Measurements from ENCODE around the gene SHC1.

Gene SHC1

DNA sequence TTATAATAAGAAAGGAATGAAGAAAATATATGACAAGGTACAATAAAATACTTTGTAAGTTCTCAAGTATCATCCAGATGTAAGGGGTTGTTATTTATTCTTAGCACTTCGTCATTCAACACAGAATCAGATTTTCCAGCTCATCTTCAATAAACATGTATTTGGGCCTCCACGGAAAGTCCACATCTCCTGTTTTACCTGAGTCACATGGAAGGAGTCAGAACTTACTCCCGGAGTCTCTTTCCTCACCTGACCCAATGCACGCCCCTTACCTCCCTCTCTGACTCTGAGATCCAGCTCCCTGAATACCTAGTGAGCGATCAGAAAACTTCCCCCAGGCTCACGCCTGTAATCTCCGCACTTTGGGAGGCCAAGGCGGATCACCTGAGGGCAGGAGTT is 32.6 kb downstream of the SHC1 start:
- H3K27ac ChIP-seq: peak overlapping the region; percentile 99
- H3K9me3 ChIP-seq (ENCODE audit: low read depth, low read length): no peaks in the 10 kb centered on the region
- DNase-seq (ENCODE audit: low read depth, low spot score): no peak
- peak overlapping the region; percentile 99 for H3K9ac ChIP-seq (ENCODE audit: insufficient read length)
- no peak for TF ChIP-seq FOXP2 (optimal IDR thresholded peaks at IDR 0.05; ENCODE audit: control extremely low read depth, extremely low read length, insufficient read depth)
- TF ChIP-seq EZH2 (IDR thresholded peaks at IDR 0.05): no peak
- TF ChIP-seq POLR2AphosphoS5 (IDR thresholded peaks at IDR 0.05; ENCODE audit: borderline replicate concordance, low read depth, low read length): no peak
- H3K4me3 ChIP-seq: peak overlapping the region; percentile 98
- no peaks in the 10 kb centered on the region for H3K36me3 ChIP-seq (ENCODE audit: insufficient read depth, low read length)

DNA sequence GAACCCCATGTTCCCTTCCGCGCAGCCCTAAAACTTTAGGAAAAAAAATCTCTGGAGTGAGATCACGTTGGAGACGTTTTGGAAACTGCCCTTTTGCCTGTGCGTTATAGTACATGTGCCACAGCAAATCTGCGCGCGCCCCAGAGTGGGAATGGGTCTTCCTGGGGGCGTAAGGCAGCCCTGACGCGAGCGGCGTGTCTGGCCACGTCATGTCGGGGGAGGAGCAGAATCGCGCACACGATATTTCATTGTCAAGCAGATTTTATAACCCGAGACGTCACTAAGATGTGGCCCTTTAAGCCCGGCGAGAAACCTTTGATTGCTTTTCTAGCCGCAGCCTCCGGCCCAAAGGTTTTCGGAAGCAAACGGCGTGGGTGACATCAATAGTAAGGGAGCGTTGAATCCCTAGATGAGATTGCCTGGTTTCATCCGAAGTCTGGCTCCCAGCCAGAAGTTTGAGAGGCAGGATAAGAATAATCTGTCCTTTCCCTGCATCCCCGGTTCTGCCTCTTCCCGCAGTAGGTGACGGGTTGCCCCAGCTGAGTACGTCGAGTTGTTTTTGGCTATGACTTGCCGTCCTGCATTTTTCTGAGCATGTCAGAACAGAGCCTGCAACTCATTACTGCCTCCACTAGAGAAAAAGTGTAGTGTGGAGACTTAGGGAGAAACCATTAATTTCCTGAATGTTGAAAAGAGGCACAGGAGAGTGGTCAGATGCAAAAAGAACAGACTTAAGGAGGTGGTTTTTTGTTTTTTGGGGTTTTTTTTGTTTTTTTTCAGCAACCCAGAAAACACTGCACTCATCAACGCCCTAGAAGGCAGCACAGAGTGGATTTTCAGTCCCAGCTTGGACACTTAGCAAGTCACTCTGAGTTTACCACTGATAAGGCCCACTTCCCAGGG is 33.2 kb downstream of the SHC1 start:
- peak; percentile 85 for DNase-seq (ENCODE audit: low read depth, low spot score)
- Histone ChIP-seq H3K4me3 (peak overlapping the region; percentile 98), H3K9me3 (ENCODE audit: low read depth, low read length) (no peaks in the 10 kb centered on the region), H3K27ac (peak overlapping the region; percentile 99), H3K36me3 (ENCODE audit: insufficient read depth, low read length) (no peaks in the 10 kb centered on the region), H3K9ac (ENCODE audit: insufficient read length) (peak overlapping the region; percentile 99)
- no peak for TF ChIP-seq FOXP2 (optimal IDR thresholded peaks at IDR 0.05; ENCODE audit: control extremely low read depth, extremely low read length, insufficient read depth)
- peak; percentile 73 for TF ChIP-seq POLR2AphosphoS5 (IDR thresholded peaks at IDR 0.05; ENCODE audit: borderline replicate concordance, low read depth, low read length)

DNA sequence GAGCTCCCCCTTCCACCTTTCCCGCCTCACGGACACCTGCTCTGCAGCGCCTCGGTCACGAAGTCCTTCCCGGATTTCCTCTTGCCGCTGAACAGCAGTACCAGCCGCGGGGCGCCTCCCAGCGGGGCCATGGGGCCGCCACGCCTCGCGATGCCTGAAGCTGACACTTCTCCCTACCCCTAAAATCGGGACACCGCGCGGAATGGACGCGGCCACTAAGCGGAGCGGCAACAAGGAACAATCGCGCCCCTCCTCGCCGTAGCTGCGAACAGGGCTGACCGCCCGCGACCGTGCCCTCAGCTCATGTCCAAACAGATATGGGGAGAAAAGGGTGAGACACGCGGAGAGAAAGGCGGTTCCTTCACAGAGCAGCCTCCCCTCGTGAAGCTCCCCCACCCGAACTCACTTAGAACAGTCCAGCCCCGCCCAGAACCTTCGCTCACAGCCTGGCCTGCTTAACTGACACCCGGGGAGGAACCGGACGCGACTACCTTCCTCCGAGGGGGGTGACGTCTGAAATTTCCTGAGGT is 33.9 kb downstream of the SHC1 start, which contains the start of gene PMVK:
PMVK (minus strand) TSS at position 165 of the 530 bp plus-strand sequence; CDS start at position 131, 34 bp downstream.
- no peak for TF ChIP-seq FOXP2 (optimal IDR thresholded peaks at IDR 0.05; ENCODE audit: control extremely low read depth, extremely low read length, insufficient read depth)
- peak; percentile 78 for TF ChIP-seq POLR2AphosphoS5 (IDR thresholded peaks at IDR 0.05; ENCODE audit: borderline replicate concordance, low read depth, low read length)
- Histone ChIP-seq H3K27ac (peak within 1 kb of the TSS; percentile 99), H3K9ac (ENCODE audit: insufficient read length) (peak within 1 kb of the TSS; percentile 99), H3K9me3 (ENCODE audit: low read depth, low read length) (no peaks in the 10 kb centered on the region), H3K36me3 (ENCODE audit: insufficient read depth, low read length) (no peaks in the 10 kb centered on the region), H3K4me3 (peak within 1 kb of the TSS; percentile 98)
- DNase-seq (ENCODE audit: low read depth, low spot score): peak; percentile 90

GRCh38 chr1:154935749-154936554 is 34.6 kb downstream of the SHC1 start:
- peak overlapping the region; percentile 98 for H3K4me3 ChIP-seq
- DNase-seq (ENCODE audit: low read depth, low spot score): no peak
- no peaks in the 10 kb centered on the region for H3K9me3 ChIP-seq (ENCODE audit: low read depth, low read length)
- peak overlapping the region; percentile 99 for H3K9ac ChIP-seq (ENCODE audit: insufficient read length)
- no peaks in the 10 kb centered on the region for H3K36me3 ChIP-seq (ENCODE audit: insufficient read depth, low read length)
- H3K27ac ChIP-seq: peak overlapping the region; percentile 99
- TF ChIP-seq FOXP2 (optimal IDR thresholded peaks at IDR 0.05; ENCODE audit: control extremely low read depth, extremely low read length, insufficient read depth): no peak
- no peak for TF ChIP-seq POLR2AphosphoS5 (IDR thresholded peaks at IDR 0.05; ENCODE audit: borderline replicate concordance, low read depth, low read length)
- no peak for TF ChIP-seq EZH2 (IDR thresholded peaks at IDR 0.05)

DNA sequence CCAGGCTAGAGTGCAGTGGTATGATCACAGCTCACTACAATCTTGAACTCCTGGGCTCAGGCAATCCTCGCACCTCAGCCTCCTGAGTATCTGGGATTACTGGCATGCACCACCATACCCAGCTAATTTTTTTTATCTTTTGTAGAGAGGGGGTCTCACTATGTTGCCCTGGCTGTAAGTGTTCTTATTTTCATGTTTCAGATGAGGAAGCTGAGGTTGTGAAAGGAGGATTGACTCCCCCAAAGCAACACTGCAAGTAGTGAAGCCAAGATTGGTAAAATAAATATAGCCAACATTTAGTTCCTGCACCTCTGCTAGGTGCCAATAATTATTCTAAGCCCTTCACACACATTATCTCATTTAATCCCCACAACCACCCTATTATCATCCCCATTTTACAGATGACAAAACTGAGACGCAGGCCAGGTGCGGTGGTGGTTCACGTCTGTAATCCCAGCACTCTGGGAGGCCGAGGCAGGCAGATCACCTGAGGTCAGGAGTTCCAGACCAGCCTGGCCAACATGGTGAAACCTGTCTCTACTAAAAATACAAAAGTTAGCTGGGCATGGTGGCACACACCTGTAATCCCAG is 36.1 kb downstream of the SHC1 start:
- H3K4me3 ChIP-seq: no peak overlapping the region
- no peak overlapping the region for H3K27ac ChIP-seq

DNA sequence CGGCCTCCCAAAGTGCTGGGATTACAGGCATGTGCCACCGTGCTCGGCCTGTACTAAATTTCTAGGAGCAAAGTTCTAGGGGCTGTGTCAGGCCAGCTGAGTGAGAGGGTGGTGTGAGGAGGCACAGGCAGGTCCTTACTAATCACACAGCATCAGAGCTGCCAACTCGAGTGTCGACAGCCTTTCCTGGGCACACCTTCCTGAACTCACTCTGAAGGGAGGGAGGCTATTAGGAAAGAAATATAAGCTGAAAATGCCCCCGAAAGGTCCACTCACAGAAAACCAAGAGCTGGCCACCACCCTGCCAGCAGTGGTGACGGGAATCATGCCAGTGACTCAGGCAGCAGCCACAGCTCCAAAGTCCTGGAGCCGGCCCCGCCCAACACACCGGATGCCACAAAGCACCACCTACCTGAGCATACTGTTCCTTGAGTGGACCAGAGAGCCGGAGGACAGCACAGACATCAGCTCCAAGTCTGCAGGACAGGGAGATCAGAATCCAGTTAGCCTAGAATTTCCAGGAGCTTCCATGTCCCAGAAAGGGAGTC is 38.5 kb downstream of the SHC1 start:
- Histone ChIP-seq H3K27ac (no peak overlapping the region), H3K9me3 (ENCODE audit: low read depth, low read length) (no peaks in the 10 kb centered on the region), H3K9ac (ENCODE audit: insufficient read length) (no peak overlapping the region), H3K36me3 (ENCODE audit: insufficient read depth, low read length) (peaks cover 10% of the 10 kb centered on the region; the same call in 1 of the 2 replicates), H3K4me3 (no peak overlapping the region)
- TF ChIP-seq EZH2 (IDR thresholded peaks at IDR 0.05) (no peak), POLR2AphosphoS5 (IDR thresholded peaks at IDR 0.05; ENCODE audit: borderline replicate concordance, low read depth, low read length) (no peak), FOXP2 (optimal IDR thresholded peaks at IDR 0.05; ENCODE audit: control extremely low read depth, extremely low read length, insufficient read depth) (no peak)
- DNase-seq (ENCODE audit: low read depth, low spot score): no peak

More for the DNA sequence above, 36.1 kb downstream of the SHC1 start:
- no peak for DNase-seq (ENCODE audit: low read depth, low spot score)
- H3K36me3 ChIP-seq (ENCODE audit: insufficient read depth, low read length): no peaks in the 10 kb centered on the region
- no peaks in the 10 kb centered on the region for H3K9me3 ChIP-seq (ENCODE audit: low read depth, low read length)
- no peak overlapping the region for H3K9ac ChIP-seq (ENCODE audit: insufficient read length)
- no peak for TF ChIP-seq POLR2AphosphoS5 (IDR thresholded peaks at IDR 0.05; ENCODE audit: borderline replicate concordance, low read depth, low read length)
- TF ChIP-seq FOXP2 (optimal IDR thresholded peaks at IDR 0.05; ENCODE audit: control extremely low read depth, extremely low read length, insufficient read depth): no peak
- TF ChIP-seq EZH2 (IDR thresholded peaks at IDR 0.05): no peak

GRCh38 chr1:154926201-154926600 is 44.3 kb downstream of the SHC1 start:
- Histone ChIP-seq H3K36me3 (ENCODE audit: insufficient read depth, low read length) (peaks cover 36% of the 10 kb centered on the region; the same call in 1 of the 2 replicates), H3K9ac (ENCODE audit: insufficient read length) (no peak overlapping the region), H3K27ac (no peak overlapping the region), H3K4me3 (no peak overlapping the region), H3K9me3 (ENCODE audit: low read depth, low read length) (no peaks in the 10 kb centered on the region)
- no peak for TF ChIP-seq EZH2 (IDR thresholded peaks at IDR 0.05)
- no peak for TF ChIP-seq FOXP2 (optimal IDR thresholded peaks at IDR 0.05; ENCODE audit: control extremely low read depth, extremely low read length, insufficient read depth)
- TF ChIP-seq POLR2AphosphoS5 (IDR thresholded peaks at IDR 0.05; ENCODE audit: borderline replicate concordance, low read depth, low read length): no peak
- no peak for DNase-seq (ENCODE audit: low read depth, low spot score)

Measured in SK-N-MC (cell line).